T-helper 1 cell treated with Interleukin-12 subunit alpha and Interleukin-12 subunit beta and Interleukin-4 antibody, amounts not matched to agents 30 μg/mL and 1 μg/mL, for 36 hours (primary cell): ENCODE measurements around the gene PLSCR5.

Experiments
- H3K27ac Mint-ChIP-seq: one replicate; pipeline ENCODE4 v1.8.0; 2021; ENCODE audit warnings: mild to moderate bottlenecking, mixed read lengths
- H3K27me3 Mint-ChIP-seq: one replicate; pipeline ENCODE4 v1.8.0; 2021; ENCODE audit warnings: low read depth, mixed read lengths
- H3K36me3 Mint-ChIP-seq: one replicate; pipeline ENCODE4 v1.8.0; 2021; ENCODE audit warnings: low read depth, mixed read lengths
- H3K4me1 Mint-ChIP-seq: one replicate; pipeline ENCODE4 v1.8.0; 2021; ENCODE audit warnings: low read depth, mixed read lengths
- H3K4me3 Mint-ChIP-seq: one replicate; pipeline ENCODE4 v1.8.0; 2021; ENCODE audit warnings: mild to moderate bottlenecking, moderate library complexity, mixed read lengths
- H3K9me3 Mint-ChIP-seq: one replicate; pipeline ENCODE4 v1.8.0; 2021; ENCODE audit warnings: mixed read lengths

The PLSCR5 gene

DNA sequence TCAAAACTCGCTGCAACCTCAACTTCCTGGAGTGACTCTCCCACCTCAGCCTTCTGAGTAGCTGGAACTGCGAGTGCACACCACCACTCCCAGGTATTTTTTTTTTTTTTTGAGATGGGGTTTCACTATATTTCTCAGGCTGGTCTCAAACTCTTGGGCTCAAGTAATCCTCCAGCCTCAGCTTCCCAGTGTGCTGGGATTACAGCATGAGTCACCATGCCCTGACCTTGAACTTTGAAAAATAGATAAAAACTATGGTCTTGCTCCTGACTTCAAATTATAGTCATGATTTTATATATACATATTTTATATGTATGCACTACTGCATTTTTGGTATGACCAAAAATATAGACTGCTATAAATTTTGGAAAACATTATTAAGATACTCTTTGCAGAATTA, 6.9 kb upstream of the PLSCR5 start:
- Mint-ChIP-seq H3K27me3 (peaks cover 4% of the 10 kb centered on the region), H3K4me3 (no peak overlapping the region), H3K4me1 (no peaks in the 10 kb centered on the region), H3K36me3 (no peaks in the 10 kb centered on the region), H3K9me3 (no peaks in the 10 kb centered on the region), H3K27ac (no peak overlapping the region)

DNA sequence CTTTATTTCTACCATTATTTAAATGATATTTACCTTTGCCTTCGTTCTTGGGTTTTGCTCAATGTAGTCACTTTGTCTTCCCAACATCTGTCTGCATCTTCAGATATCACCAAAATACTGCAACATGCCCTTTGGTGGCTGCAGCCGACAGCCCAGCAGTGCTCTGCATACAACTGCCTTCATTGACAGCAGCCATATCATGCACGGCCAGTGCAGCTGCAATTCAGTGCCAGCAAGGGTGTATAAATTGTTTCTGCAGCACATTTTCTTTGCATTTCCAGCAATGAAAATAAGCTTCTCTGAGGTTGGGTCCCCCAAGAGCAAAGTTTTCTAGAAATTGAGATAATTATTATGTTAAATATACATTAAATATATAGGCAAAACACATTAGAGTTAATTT, 6.0 kb upstream of the PLSCR5 start:
- Mint-ChIP-seq H3K27ac (no peak overlapping the region), H3K36me3 (no peaks in the 10 kb centered on the region), H3K9me3 (no peaks in the 10 kb centered on the region), H3K27me3 (peaks cover 4% of the 10 kb centered on the region), H3K4me1 (no peaks in the 10 kb centered on the region), H3K4me3 (no peak overlapping the region)

DNA sequence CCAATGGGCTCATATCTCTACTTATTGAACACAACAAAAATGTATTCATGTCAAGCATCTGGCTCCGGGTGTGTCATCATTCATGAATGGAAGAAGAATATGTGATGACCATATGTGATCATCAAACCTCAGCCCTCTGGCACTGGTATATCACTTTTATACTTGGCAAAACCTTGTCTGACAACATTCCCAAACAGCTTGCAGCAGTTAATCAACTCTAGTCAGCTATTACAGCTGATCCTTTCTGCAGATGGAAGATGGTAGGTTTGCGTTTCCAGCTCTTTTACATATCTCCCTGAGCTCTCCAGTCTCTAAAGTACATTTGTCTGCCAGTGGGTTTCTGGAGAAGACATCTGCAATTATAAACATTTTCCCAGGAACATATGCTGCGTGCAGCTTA, 6.6 kb downstream of the PLSCR5 start:
- Mint-ChIP-seq H3K27me3 (peaks cover 34% of the 10 kb centered on the region), H3K4me1 (no peaks in the 10 kb centered on the region), H3K4me3 (no peak overlapping the region), H3K27ac (no peak overlapping the region), H3K36me3 (no peaks in the 10 kb centered on the region), H3K9me3 (no peaks in the 10 kb centered on the region)

DNA sequence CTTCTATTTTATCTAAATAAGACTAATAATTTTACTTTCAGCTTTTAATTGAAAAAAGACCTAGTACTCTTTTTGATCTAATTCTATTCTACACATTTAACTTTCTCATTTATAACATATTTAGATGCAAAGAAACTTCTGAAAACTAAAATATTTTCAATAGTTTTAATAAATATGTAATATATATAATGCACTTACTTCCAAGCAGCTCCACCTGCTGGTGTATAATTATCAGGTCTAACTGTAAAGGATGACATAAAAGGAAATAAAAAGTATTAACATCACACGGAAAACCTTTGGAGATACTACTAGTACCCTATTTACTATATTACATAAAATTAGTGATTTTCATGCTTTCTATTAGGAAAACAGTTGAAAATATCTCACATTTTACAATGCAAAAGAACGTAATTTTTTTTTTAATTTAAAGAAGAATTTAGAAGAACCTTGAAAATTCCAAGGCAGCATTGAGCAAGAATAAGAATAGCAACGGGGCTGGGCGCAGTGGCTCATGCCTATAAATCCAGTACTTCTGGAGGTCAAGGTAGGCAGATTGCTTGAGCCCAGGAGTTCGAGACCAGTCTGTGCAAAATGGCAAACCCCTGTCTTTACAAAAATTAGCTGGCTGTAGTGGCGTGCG, 10.2 kb downstream of the PLSCR5 start:
- H3K36me3 Mint-ChIP-seq, result no peaks in the 10 kb centered on the region
- H3K27me3 Mint-ChIP-seq, result peaks cover 30% of the 10 kb centered on the region
- H3K9me3 Mint-ChIP-seq, result no peaks in the 10 kb centered on the region
- no peak overlapping the region for H3K4me3 Mint-ChIP-seq
- no peak overlapping the region for H3K27ac Mint-ChIP-seq
- H3K4me1 Mint-ChIP-seq, result no peaks in the 10 kb centered on the region

DNA sequence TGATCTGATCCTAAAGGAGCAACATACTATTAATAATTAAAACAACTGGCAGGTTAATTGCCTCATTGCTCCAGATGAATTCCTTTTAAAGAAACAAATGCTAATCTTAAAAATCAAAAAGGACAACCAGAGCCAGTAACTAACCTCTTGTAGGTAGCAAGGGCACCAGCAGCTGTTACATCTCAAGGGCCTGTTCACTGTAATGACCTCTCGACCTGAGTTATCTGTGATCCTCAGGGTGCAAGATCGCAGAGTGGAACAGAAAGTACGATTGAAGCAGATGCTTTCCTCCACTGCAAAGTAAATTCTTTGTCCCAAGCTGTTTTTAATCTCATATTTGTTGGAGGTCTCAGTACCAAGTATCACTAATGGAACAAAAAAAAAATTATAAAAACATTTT, 11.4 kb downstream of the PLSCR5 start:
- no peaks in the 10 kb centered on the region for H3K9me3 Mint-ChIP-seq
- peaks cover 36% of the 10 kb centered on the region for H3K27me3 Mint-ChIP-seq
- no peaks in the 10 kb centered on the region for H3K4me1 Mint-ChIP-seq
- no peaks in the 10 kb centered on the region for H3K36me3 Mint-ChIP-seq
- H3K4me3 Mint-ChIP-seq, result no peak overlapping the region
- H3K27ac Mint-ChIP-seq, result no peak overlapping the region

DNA sequence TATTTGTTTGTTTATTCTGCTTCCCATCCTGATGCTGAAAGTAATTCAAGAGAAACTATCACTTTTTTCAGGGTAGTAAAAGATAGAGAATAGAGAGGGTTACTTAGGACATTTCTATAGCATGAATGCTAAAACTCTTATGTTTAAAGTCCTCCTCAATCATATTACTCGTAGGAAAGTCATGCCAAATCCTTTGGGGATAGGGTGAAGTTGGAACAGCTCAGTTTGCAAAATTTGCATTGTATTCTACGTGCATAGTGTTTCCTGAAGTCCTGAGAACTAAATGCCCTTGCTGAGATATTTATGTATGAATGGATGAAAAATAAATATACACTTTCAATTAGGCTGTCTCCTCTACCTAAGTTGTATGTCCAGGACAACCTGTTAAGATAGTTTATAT, 14.6 kb downstream of the PLSCR5 start:
- Mint-ChIP-seq H3K4me3 (no peak overlapping the region), H3K4me1 (no peaks in the 10 kb centered on the region), H3K36me3 (no peaks in the 10 kb centered on the region), H3K9me3 (no peaks in the 10 kb centered on the region), H3K27ac (no peak overlapping the region), H3K27me3 (peaks cover 40% of the 10 kb centered on the region)

DNA sequence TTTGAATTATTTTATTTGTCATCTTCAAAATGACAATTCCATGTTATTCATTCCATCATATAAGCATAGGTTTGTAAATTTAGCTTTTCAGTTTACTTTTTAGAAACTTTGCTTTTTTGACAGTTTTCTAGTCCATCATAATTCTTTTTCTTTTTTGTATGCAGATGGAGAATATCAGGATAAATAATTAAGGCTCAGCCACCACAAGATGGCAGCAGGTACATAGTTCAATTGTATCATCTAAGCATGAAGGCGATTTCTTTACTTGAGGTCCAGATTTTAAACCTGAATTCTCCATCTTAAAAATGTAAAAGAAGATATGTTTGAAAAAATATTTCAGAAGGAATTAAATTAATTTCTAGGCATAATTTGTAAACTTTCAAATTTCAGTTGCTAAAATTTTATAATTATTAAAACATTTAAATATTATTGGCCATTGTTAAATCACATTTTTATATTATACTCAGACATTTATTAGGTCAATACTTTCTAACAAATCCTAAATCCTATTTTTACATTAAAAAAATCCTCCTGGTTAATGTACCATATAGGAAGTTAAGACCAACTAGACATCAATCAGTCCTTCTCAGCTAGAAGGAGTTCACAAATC, 15.1 kb downstream of the PLSCR5 start:
- Mint-ChIP-seq H3K4me1 (no peaks in the 10 kb centered on the region), H3K27me3 (peaks cover 43% of the 10 kb centered on the region), H3K27ac (no peak overlapping the region), H3K9me3 (no peaks in the 10 kb centered on the region), H3K4me3 (no peak overlapping the region), H3K36me3 (no peaks in the 10 kb centered on the region)

DNA sequence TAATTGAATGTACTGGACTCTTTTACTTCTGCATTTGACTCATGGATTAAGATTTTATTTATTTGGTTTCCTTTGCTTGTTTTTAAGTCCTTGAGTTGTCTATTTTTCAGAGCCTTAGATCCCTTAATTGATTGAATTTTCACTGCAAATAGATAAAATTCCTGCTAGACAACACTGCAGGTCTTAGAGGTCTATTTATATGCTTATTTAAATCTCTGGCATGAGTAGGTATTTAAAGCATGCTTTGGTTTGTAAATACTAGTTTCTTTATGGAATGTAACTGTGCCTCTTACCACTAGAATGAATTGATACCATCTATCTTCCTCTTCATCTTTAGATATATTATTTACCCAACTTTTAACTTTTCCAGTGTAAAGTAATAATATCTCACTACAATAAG, 20.0 kb downstream of the PLSCR5 start:
- Mint-ChIP-seq H3K27me3 (peaks cover 52% of the 10 kb centered on the region), H3K36me3 (peaks cover 3% of the 10 kb centered on the region), H3K9me3 (peaks cover 12% of the 10 kb centered on the region), H3K4me1 (no peaks in the 10 kb centered on the region), H3K27ac (no peak overlapping the region), H3K4me3 (no peak overlapping the region)

DNA sequence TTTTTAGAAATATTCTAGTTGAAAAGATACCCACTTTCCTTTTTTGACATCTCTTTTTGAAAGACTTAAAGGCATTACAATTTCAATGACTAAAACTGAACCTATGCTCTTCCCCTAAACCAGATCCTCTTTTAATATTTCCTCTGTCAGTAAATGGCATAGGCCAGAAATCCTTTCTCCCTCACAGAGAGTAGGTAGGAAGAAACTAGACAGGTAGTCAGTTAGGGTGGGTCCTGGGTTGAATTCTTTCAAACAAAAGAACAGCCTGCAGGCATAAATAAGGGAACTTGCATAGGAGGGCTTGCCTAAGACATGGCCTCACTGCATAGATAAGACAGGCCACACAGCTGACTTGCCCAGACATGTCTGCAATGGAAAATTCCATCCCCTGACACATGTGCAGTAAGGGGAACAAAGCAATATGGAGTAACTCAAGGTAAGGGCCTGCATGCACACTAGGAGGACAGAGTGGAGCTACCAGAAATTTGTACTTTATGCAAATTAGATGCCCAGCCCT, 23.1 kb downstream of the PLSCR5 start:
- H3K36me3 Mint-ChIP-seq, result peaks cover 3% of the 10 kb centered on the region
- no peaks in the 10 kb centered on the region for H3K4me1 Mint-ChIP-seq
- no peak overlapping the region for H3K27ac Mint-ChIP-seq
- no peak overlapping the region for H3K4me3 Mint-ChIP-seq
- H3K27me3 Mint-ChIP-seq, result peaks cover 36% of the 10 kb centered on the region
- peaks cover 12% of the 10 kb centered on the region for H3K9me3 Mint-ChIP-seq

DNA sequence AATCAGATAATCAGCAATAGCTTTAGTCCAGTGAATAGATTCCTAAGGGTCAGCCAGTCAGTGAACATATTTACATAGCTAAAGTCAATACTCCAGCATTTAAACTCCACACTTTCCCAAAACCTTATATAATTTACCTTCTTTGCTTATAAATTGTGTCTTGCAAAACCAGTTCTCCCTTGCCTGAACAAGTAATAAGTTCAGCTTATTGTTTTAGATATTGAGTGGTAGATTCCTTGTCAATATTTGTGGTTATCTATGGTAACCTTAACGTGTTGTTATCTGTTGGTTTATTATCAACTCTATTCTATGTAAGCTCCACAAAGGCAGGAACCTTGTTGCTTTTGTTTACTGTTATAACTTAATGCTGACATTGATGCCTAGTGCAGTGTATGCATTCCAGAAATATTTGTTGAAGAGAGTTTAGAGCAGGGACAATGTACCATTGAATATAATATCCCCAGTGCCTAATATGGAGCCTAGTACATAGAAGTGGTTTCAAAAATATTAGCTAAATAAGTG, 24.0 kb downstream of the PLSCR5 start:
- Mint-ChIP-seq H3K27me3 (peaks cover 27% of the 10 kb centered on the region), H3K4me1 (no peaks in the 10 kb centered on the region), H3K9me3 (peaks cover 12% of the 10 kb centered on the region), H3K4me3 (no peak overlapping the region), H3K27ac (no peak overlapping the region), H3K36me3 (peaks cover 3% of the 10 kb centered on the region)

DNA sequence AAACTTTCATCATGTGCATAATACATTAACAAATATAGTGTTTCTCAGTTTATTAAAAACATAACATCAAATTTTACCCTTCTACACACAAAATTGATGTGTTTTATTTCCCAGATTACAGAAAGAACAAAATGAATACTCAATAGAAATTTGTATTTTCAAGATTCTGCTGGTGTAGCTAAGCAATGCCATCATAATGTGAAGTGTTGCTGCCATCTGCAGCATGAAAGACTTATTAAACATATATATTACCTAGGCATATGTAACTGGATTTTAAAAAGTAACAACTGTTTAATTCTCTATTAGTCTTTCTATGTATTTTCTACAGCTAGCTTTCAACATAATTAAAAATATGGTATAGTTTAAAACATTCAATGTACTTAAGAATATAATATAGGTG, 27.5 kb downstream of the PLSCR5 start:
- Mint-ChIP-seq H3K36me3 (no peaks in the 10 kb centered on the region), H3K27ac (no peak overlapping the region), H3K9me3 (peaks cover 5% of the 10 kb centered on the region), H3K4me1 (no peaks in the 10 kb centered on the region), H3K27me3 (peaks cover 21% of the 10 kb centered on the region), H3K4me3 (no peak overlapping the region)

DNA sequence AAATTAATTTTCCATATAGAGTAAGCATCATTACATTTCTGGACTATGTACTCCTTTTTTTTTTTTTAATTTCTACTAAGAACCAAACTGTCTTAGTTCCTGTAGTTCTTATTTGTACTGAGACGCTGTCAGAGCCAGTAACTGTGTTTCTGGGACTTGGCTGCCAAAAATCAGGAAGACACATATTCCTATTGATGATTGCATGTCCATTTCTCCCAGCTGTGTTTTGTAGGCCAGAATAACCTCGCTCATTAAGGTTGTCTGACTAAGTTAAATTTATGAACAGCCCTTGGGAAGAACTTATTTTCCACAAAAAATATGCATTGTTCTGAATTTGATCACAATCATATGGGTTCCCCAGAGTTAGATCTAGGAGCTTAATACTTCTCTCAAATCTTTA, 29.5 kb downstream of the PLSCR5 start:
- peaks cover 32% of the 10 kb centered on the region for H3K27me3 Mint-ChIP-seq
- H3K9me3 Mint-ChIP-seq, result no peaks in the 10 kb centered on the region
- no peaks in the 10 kb centered on the region for H3K36me3 Mint-ChIP-seq
- no peaks in the 10 kb centered on the region for H3K4me1 Mint-ChIP-seq
- H3K4me3 Mint-ChIP-seq, result no peak overlapping the region
- no peak overlapping the region for H3K27ac Mint-ChIP-seq

DNA sequence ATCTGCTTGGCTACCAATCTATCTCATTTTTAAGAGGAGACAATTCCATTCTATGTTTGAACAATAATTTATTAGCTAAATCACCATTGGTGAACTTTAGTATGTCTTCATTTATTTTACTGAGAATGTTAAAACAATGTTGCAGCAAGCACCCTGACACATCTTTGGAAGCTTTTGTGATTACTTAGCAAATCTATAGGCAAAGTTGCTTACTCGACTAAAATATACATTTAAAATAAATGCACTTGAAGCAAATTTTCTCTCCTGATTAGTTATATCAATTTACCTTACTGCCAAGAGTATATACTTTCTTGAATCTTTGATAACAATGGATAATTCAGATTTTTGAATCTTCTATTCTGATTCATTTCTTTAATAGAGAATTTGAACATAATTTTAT, 31.0 kb downstream of the PLSCR5 start:
- Mint-ChIP-seq H3K4me3 (no peak overlapping the region), H3K4me1 (no peaks in the 10 kb centered on the region), H3K27me3 (peaks cover 38% of the 10 kb centered on the region), H3K36me3 (no peaks in the 10 kb centered on the region), H3K9me3 (no peaks in the 10 kb centered on the region), H3K27ac (no peak overlapping the region)

DNA sequence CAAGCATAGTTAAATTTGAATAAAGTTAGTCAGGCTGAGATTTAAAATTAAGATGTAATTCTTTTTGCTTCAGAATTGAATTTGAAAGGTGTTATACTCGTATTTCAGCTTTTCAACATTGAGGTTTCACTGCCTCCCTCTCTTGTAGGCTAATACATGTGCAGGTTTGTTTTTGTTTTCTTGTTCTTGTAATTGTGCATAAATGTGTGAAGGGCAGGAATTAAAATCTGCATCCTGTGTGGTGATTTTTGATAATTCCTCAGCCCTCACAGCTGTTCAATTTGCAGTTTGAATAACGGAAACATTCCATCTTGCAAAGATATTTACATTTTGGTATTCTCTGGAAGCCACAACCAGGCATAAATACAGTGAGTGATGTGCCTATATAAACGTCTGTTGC, 35.8 kb downstream of the PLSCR5 start:
- H3K36me3 Mint-ChIP-seq, result no peaks in the 10 kb centered on the region
- peaks cover 29% of the 10 kb centered on the region for H3K27me3 Mint-ChIP-seq
- no peak overlapping the region for H3K27ac Mint-ChIP-seq
- H3K9me3 Mint-ChIP-seq, result no peaks in the 10 kb centered on the region
- peaks cover 1% of the 10 kb centered on the region for H3K4me1 Mint-ChIP-seq
- H3K4me3 Mint-ChIP-seq, result no peak overlapping the region

DNA sequence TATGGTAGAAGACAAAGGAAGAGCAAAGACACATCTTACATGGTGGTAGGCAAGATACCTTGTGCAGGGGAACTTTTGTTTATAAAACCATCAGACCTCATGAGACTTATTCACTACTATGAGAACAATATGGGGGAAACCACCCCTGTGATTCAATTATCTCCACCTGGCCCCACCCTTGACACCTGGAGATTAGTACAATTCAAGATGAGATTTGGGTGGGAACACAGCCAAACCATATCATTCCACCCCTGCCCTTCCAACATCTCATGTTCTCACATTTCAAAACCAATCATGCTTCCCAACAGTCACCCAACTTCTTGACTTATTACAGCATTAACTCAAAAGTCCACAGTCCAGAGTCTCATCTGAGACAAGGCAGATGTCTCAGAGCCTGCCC, 39.0 kb downstream of the PLSCR5 start:
- peaks cover 3% of the 10 kb centered on the region for H3K4me1 Mint-ChIP-seq
- no peak overlapping the region for H3K4me3 Mint-ChIP-seq
- no peaks in the 10 kb centered on the region for H3K36me3 Mint-ChIP-seq
- H3K9me3 Mint-ChIP-seq, result no peaks in the 10 kb centered on the region
- H3K27ac Mint-ChIP-seq, result no peak overlapping the region
- peaks cover 14% of the 10 kb centered on the region for H3K27me3 Mint-ChIP-seq
